IMR-90 (cell line): ENCODE measurements around the gene KDM6A. TPM values are rescaled to one million over a fixed set of nuclear protein-coding genes. Genes with fewer than 3 reads are reported as not detected.

Source experiments
- ATAC-seq: fragments of 200-7000 bp; cut with Tn5 transposase; 2 replicates; pipeline ENCODE4 v1.9.1; 2020; ENCODE audit warnings: low read depth, mild to moderate bottlenecking, moderate library complexity
- BruUV-seq: library from RNA; stranded (reverse); fragments of 400-500 nt; replicated peaks from 2 replicates; lab custom pipeline; 2021; lab: Mats Ljungman, UMichigan
- CTCF ChIA-PET: fragments of 300-600 bp; formaldehyde crosslinking; extraction: SDS; loops from one replicate; lab custom pipeline; 2021; ENCODE audit warnings: antibody characterized with exemption; lab: Yijun Ruan, JAX
- POLR2A ChIA-PET: fragments of 300-600 bp; sonication (Branson Sonifier 250); formaldehyde crosslinking; loops from one replicate; lab custom pipeline; 2022; ENCODE audit warnings: antibody characterized with exemption; ENCODE audit not compliant: unreplicated experiment; lab: Charles Lee
- DNase-seq: peaks from one replicate; pipeline ENCODE4 v3.0.0; 2013
- H2AFZ ChIP-seq: replicated peaks from 2 replicates; pipeline ENCODE3; 2013; ENCODE audit warnings: low read length, mild to moderate bottlenecking; ENCODE audit not compliant: poor library complexity
- H2AK5ac ChIP-seq: 2 replicates; pipeline ENCODE4 v1.6.1; 2013; ENCODE audit warnings: low read depth, low read length, inconsistent platforms
- H2AK9ac ChIP-seq: replicated peaks from 2 replicates; pipeline ENCODE3; 2013; ENCODE audit warnings: mild to moderate bottlenecking, low read depth, low read length, moderate library complexity; ENCODE audit not compliant: poor library complexity
- H2BK120ac ChIP-seq: 2 replicates; pipeline ENCODE4 v1.6.1; 2013; ENCODE audit warnings: low read depth, low read length, inconsistent platforms
- H2BK15ac ChIP-seq: 3 replicates; pipeline ENCODE4 v1.6.1; 2013; ENCODE audit warnings: low read depth, low read length, inconsistent platforms
- H2BK20ac ChIP-seq: 2 replicates; pipeline ENCODE4 v1.6.1; 2013; ENCODE audit warnings: low read depth, mild to moderate bottlenecking, inconsistent platforms, low read length, moderate library complexity
- H2BK5ac ChIP-seq: 2 replicates; pipeline ENCODE4 v1.6.1; 2013; ENCODE audit warnings: mild to moderate bottlenecking, low read depth, low read length, inconsistent platforms; ENCODE audit not compliant: poor library complexity, severe bottlenecking
- H3K14ac ChIP-seq: replicated peaks from 2 replicates; pipeline ENCODE4 v1.6.1; 2013; ENCODE audit warnings: low read depth, low read length, inconsistent platforms
- H3K18ac ChIP-seq: 2 replicates; pipeline ENCODE4 v1.6.1; 2013; ENCODE audit warnings: low read depth, low read length, control low read depth
- H3K23ac ChIP-seq: 2 replicates; pipeline ENCODE4 v1.6.1; 2013; ENCODE audit warnings: low read depth, low read length, inconsistent platforms
- H3K27ac ChIP-seq: 2 replicates; pipeline ENCODE4 v1.5.1; 2013; ENCODE audit warnings: mild to moderate bottlenecking, control low read depth, low read length; ENCODE audit not compliant: insufficient read depth
- H3K27me3 ChIP-seq: 2 replicates; pipeline ENCODE4 v1.6.1; 2013; ENCODE audit warnings: low read length; ENCODE audit not compliant: control insufficient read depth, insufficient read depth
- H3K36me3 ChIP-seq: 2 replicates; pipeline ENCODE4 v1.6.1; 2013; ENCODE audit warnings: low read length, mixed read lengths; ENCODE audit not compliant: control insufficient read depth, insufficient read depth
- H3K4ac ChIP-seq: 2 replicates; pipeline ENCODE4 v1.6.1; 2013; ENCODE audit warnings: low read depth, low read length, inconsistent platforms
- H3K4me1 ChIP-seq: 2 replicates; pipeline ENCODE4 v1.6.1; 2013; ENCODE audit warnings: low read length, mixed read lengths; ENCODE audit not compliant: control insufficient read depth, insufficient read depth
- H3K4me2 ChIP-seq: 2 replicates; pipeline ENCODE4 v1.6.1; 2013; ENCODE audit warnings: low read depth, mild to moderate bottlenecking, control low read depth, low read length, moderate library complexity
- H3K4me3 ChIP-seq: 2 replicates; pipeline ENCODE4 v1.5.1; 2013; ENCODE audit warnings: low read depth, mild to moderate bottlenecking, control low read depth, low read length, moderate library complexity; ENCODE audit not compliant: insufficient read depth
- H3K56ac ChIP-seq: 2 replicates; pipeline ENCODE4 v1.6.1; 2013; ENCODE audit warnings: low read length, inconsistent platforms; ENCODE audit not compliant: insufficient read depth; ENCODE audit errors: extremely low read depth
- H3K79me1 ChIP-seq, 2 experiments: 2 replicates each; pipeline ENCODE4 v1.6.1; 2013; ENCODE audit warnings: low read length in 2 of 2, inconsistent platforms in 1 of 2, low read depth in 1 of 2
- H3K9ac ChIP-seq: 2 replicates; pipeline ENCODE4 v1.6.1; 2013; ENCODE audit warnings: low read depth, low read length, control low read depth
- H3K9me1 ChIP-seq: 2 replicates; pipeline ENCODE4 v1.6.1; 2013; ENCODE audit warnings: low read length, inconsistent platforms; ENCODE audit not compliant: insufficient read depth
- H3K9me3 ChIP-seq: 2 replicates; pipeline ENCODE4 v1.6.1; 2013; ENCODE audit warnings: low read length; ENCODE audit not compliant: control insufficient read depth, insufficient read depth
- H4K20me1 ChIP-seq: 2 replicates; pipeline ENCODE4 v1.6.1; 2013; ENCODE audit warnings: low read length, inconsistent platforms; ENCODE audit not compliant: insufficient read depth
- H4K5ac ChIP-seq: 2 replicates; pipeline ENCODE4 v1.6.1; 2013; ENCODE audit warnings: mild to moderate bottlenecking, low read depth, low read length, control low read depth
- H4K8ac ChIP-seq, 2 experiments: 2 replicates each; pipeline ENCODE4 v1.6.1; 2013; ENCODE audit warnings: low read depth in 2 of 2, low read length in 2 of 2, control low read depth in 1 of 2, inconsistent platforms in 1 of 2
- H4K91ac ChIP-seq: 2 replicates; pipeline ENCODE4 v1.6.1; 2013; ENCODE audit warnings: low read depth, low read length, inconsistent platforms; ENCODE audit not compliant: insufficient read depth
- CEBPB ChIP-seq: IDR thresholded peaks from 2 replicates; pipeline ENCODE4 v1.6.1; 2012; ENCODE audit warnings: low read depth, low read length, improper control_type of control experiment
- CTCF ChIP-seq: conservative IDR thresholded peaks from 2 replicates; pipeline ENCODE4 v1.5.1; 2012; ENCODE audit warnings: mild to moderate bottlenecking, low read depth, low read length, improper control_type of control experiment
- MAZ ChIP-seq: IDR thresholded peaks from 2 replicates; pipeline ENCODE4 v1.6.1; 2012; ENCODE audit warnings: low read depth, mild to moderate bottlenecking, low read length, improper control_type of control experiment, moderate library complexity, borderline replicate concordance
- MXI1 ChIP-seq: IDR thresholded peaks from 2 replicates; pipeline ENCODE4 v1.6.1; 2012; ENCODE audit warnings: low read depth, mild to moderate bottlenecking, low read length, moderate library complexity, borderline replicate concordance
- NFE2L2 ChIP-seq: fragments of 150-350 bp; IDR thresholded peaks from 2 replicates; pipeline ENCODE4 v1.6.1; 2016; ENCODE audit warnings: low read depth, mild to moderate bottlenecking, low read length
- POLR2A ChIP-seq: IDR thresholded peaks from 2 replicates; pipeline ENCODE4 v1.6.1; 2012; ENCODE audit warnings: mild to moderate bottlenecking, low read depth, low read length
- RAD21 ChIP-seq: IDR thresholded peaks from 2 replicates; pipeline ENCODE4 v1.6.1; 2012; ENCODE audit warnings: low read length, improper control_type of control experiment
- WGBS, 2 experiments: methylation state at CpG; one replicate each; pipeline versions ENCODE4 v1.1.5 to v1.1.7; 2013; ENCODE audit warnings: missing lambda C conversion rate in 2 of 2; ENCODE audit not compliant: insufficient read length in 1 of 2; ENCODE audit errors: extremely low coverage in 2 of 2; 5-methylcytosine and 5-hydroxymethylcytosine counted together
- dilution Hi-C: fragments of 300-500 bp; cut with HindIII; formaldehyde crosslinking; loops from one replicate; pipeline ENCODE4 v1.14.3; 2018; ENCODE audit warnings: low sequenced_read_pairs; ENCODE audit not compliant: unreplicated experiment
- in situ Hi-C: fragments of 300-500 bp; cut with MboI; formaldehyde crosslinking; loops from 3 replicates; pipeline ENCODE4 v1.14.3; 2019; ENCODE audit warnings: low sequenced_read_pairs, inconsistent platforms, mixed read lengths
- intact Hi-C: fragments of 100-400 bp; cut with micrococcal nuclease; formaldehyde crosslinking; loops from 2 replicates; pipeline ENCODE4 v1.10.0; 2022
- polyA plus RNA-seq, 3 experiments: library from polyadenylated mRNA; depleted of rRNA; stranded (reverse); fragments of >200 nt; gene quantifications; 2 replicates each; pipeline ENCODE4 v1.2.3, GENCODE V29; 2012; ENCODE audit warnings: low replicate concordance in 1 of 3
- total RNA-seq: library from RNA; depleted of rRNA; stranded (reverse); fragments of >200 nt; gene quantifications from 2 replicates; pipeline ENCODE4 v1.2.3, GENCODE V29; 2012

Gene KDM6A
- total and polyA plus RNA-seq, 2 of the 4 experiments (the other 2 are of a cell fraction): 11.7 to 24.9 TPM

DNA sequence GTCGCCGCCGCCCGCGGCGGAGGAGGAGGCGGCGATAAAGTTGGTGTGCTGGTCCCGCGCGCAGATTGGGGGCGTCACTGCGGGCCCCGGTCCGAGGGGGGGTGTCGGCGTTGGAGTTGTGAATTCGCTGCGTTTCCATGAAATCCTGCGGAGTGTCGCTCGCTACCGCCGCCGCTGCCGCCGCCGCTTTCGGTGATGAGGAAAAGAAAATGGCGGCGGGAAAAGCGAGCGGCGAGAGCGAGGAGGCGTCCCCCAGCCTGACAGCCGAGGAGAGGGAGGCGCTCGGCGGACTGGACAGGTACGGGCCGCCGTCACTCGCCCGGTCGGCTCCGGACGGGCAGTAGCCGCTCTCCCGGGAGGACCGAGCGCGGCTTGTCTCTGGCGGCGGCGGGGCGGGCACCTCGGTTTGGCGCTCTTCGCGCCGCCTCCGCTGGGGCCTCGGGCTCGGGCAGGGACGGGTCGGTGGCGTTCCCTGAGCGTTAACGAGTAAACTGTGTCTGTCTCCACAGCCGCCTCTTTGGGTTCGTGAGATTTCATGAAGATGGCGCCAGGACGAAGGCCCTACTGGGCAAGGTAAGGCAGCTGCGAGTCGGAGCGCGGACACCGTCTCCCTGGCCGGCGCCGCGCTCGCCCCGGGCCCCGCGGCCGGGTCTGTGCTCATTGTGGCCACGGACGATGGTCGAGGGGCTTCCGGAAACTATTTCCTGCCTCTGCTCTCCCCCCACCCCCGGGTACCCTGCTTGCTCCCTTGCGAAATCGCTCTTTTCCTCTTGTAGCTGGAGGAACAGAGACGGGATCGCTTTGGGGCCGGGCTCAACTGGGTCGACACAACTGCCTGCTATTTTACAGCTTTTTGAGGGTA, 658 bp downstream of the KDM6A start:
- Histone ChIP-seq H2AK9ac (peak overlapping the region; percentile 86), H2AFZ (peak overlapping the region; percentile 96), H2BK20ac (no peak overlapping the region), H2BK5ac (peak overlapping the region; percentile 83), H3K4me3 (peak overlapping the region; percentile 93), H4K20me1 (peaks cover 18% of the 10 kb centered on the region), H3K23ac (peak overlapping the region; percentile 96), H3K36me3 (no peaks in the 10 kb centered on the region), H3K18ac (peak overlapping the region; percentile 74), H3K9me3 (no peaks in the 10 kb centered on the region), H3K4me1 (no peaks in the 10 kb centered on the region), H3K4ac (peak overlapping the region; percentile 89), H2AK5ac (0 out of 2 replicates have a peak overlapping the region, but pooled peaks have one; percentile 3), H2BK120ac (0 out of 2 replicates have a peak overlapping the region, but pooled peaks have one; percentile 32), H3K9ac (peak overlapping the region; percentile 91), H3K4me2 (peak overlapping the region; percentile 94), H3K27me3 (no peaks in the 10 kb centered on the region), H4K91ac (peak overlapping the region; percentile 13), H3K56ac (peak overlapping the region; percentile 87), H3K9me1 (no peaks in the 10 kb centered on the region), H4K5ac (peak overlapping the region; percentile 11), H4K8ac (peak overlapping the region; percentile 53 to 77; a peak in 3 of 4 replicates), H2BK15ac (no peak overlapping the region; the same call in 2 of the 3 replicates), H3K27ac (peak overlapping the region; percentile 89), H3K14ac (peak overlapping the region; percentile 85), H3K79me1 (peaks cover 4 to 24% of the 10 kb centered on the region in 2 experiments; a peak in 3 of 4 replicates)
- no TSS peak for BruUV-seq
- WGBS, 2 experiments: 0% methylated on average over 47 of the region's 99 CpGs; no CpG with 5 or more reads in 1 of the 2 experiments
- dilution Hi-C loops: no loop called here
- intact Hi-C loops: loop anchor here (1.0 to 10.0 kb wide), 4 partner anchors 197 to 919 kb away; partner anchors contain the start of gene FUNDC1
- in situ Hi-C loops: no loop called here
- POLR2A ChIA-PET: interaction anchor here (0.9 kb wide), 1 partner anchor 24 kb away, joined by 7 read pairs; no protein-coding TSS in a partner anchor
- DNase-seq (peak; percentile 44), ATAC-seq (peak; percentile 38)
- CTCF ChIA-PET: interaction anchor here (0.6 kb wide), 1 partner anchor 59 kb away, joined by 3 read pairs; no protein-coding TSS in a partner anchor
- TF ChIP-seq RAD21 (peak; percentile 20; the same call in 1 of the 2 replicates), POLR2A (peak; percentile 55), CTCF (peak; percentile 10; the same call in 1 of the 2 replicates), MAZ (no peak), MXI1 (0 out of 2 replicates have a peak, but pooled peaks have one; percentile 38), CEBPB (peak; percentile 80), NFE2L2 (no peak)
